Measurements from ENCODE around the gene C21orf58.
"Not testable (repeated sequence)": the region's sequence is repeated elsewhere in the genome, so short reads cannot be mapped to it uniquely, and the experiment has no call there.

C21orf58 gene

GRCh38 chr21:46323710-46324389, at the start of gene C21orf58, which contains the start of gene PCNT:
TSS of gene C21orf58 (minus strand) at chr21:46323870. CDS start at chr21:46322738, 1,132 bp downstream.
TSS of gene PCNT (plus strand) at chr21:46324156. CDS start at chr21:46324229, 73 bp downstream.
- DNase-seq: peak; percentile 94

DNA sequence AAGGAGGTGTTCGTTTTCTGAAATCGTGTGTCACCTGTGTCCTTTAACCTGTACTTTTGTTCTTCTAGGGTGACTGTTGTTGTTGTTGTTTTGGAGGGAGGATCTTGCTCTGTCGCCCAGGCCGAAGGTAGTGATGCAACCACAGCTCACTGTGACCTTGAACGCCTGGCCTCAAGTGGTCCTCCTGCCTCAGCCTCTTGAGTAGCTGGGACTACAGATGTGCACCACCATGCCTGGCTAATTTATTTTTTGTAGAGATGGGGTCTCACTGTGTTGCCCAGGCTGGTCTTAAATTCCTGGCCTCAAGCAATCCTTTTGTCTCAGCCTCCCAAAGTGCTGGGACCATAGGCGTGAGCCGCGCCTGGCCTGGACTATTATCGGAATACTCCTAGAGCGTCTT, 49.3 kb upstream of the C21orf58 start:
- DNase-seq: not testable (repeated sequence)

DNA sequence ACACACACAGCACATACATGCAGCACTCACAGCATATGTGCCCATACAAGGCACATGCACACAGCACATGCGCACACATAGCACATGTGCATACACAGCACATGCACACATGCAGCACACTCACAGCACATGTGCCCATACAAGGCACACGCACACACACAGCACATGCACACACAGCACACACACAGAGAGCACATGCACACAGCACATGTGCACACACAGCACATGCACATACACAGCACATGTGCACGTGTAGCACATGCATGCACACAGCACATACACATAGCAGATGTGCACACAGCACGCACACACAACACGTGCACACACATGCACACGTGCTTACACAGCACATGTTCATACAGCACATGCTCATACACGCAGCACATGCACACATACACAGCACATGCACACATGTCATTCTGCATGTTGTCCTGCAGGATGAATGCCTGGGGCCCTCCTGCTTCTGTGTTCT, 48.4 kb upstream of the C21orf58 start:
- no peak for DNase-seq

DNA sequence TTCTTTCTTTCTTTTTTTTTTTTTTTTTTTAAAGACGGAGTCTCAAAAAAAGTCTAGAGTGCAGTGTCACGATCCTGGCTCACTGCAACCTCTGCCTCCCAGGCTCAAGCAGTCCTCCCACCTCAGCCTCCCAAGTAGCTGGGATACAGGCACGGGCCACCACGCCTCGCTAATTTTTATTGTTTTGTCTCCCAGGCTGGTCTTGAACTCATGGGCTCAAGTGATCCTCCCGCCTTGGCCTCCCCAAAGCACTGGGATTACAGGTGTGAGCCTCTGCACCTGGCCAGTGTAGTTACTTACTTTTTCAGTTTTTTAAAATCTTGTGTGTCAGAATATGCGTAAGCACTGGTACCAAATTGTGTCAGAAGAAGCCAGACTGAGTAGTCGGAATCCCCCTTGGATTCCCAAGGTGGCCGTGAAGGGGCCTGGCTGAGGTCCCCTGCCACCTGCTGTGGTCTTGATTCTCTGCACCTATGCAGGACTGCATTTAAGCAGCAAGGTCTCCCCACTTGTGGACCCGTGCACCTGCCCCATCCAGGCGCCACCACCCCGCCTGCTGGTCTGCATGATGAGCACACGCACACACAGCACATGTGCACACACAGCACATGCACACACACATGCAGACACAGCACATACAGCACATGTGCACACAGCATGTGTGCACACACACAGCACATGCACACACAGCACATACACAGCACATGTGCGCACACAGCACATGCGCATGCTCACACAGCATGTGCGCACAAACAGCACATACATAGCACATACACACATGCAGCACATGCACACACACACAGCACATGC, 47.7 kb upstream of the C21orf58 start:
- DNase-seq: no peak

GRCh38 chr21:46369520-46370235, 46.0 kb upstream of the C21orf58 start:
- no peak for DNase-seq

- DNase-seq: no peak
These were observed 45.0 kb upstream of the C21orf58 start for GRCh38 chr21:46368533-46369285.

DNA sequence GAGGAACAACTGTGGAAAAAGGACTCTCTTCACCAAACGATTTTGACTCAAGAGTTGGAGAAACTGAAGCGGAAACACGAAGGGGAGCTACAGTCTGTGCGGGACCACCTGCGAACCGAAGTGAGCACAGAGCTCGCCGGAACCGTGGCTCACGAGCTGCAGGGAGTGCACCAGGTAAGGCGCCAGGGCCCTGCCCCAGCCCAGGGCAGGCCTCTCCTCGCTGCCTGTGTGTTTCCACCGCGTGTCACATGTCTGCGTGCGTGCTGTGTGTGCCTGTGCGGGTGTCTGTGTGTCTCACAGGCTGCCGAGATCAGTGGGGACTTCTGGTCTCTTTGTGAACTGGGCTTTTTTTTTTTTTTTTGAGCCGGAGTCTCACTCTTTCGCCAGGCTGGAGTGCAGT, 43.3 kb upstream of the C21orf58 start:
- no peak for DNase-seq

DNA sequence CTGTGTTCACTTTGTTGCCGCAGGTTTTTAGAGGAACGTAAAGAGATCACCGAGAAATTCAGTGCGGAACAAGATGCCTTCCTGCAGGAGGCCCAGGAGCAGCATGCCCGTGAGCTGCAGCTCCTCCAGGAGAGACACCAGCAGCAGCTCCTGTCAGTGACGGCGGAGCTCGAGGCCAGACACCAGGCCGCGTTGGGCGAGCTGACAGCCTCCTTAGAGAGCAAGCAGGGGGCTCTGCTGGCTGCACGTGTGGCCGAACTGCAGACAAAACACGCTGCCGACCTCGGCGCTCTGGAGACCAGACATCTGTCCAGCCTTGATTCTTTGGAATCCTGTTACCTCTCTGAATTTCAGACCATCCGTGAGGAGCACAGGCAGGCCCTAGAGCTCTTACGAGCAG, 42.9 kb upstream of the C21orf58 start:
- DNase-seq: no peak

- DNase-seq: no peak
These were observed 42.4 kb upstream of the C21orf58 start for GRCh38 chr21:46366091-46366490.

- DNase-seq: no peak
These were observed 40.0 kb upstream of the C21orf58 start for GRCh38 chr21:46363698-46364097.

DNA sequence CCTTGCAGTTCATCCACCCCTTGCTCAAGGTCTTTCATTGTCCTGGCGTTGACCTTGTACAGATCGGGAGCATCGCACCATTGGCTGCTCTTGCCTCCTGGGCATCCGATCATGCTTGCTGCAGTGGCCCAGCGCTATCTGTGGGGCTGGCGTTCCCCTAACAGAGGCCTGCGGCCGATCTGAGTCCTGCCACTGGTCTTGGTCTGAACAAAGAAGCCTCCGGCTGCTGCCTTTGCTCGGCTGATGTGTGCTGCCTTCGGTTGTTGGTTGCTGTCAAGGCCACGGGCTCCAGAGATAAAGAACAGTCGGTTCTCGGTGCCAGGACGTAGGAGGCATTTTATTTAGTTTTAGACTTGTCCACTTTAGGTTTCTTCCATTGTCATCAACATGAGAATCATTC, 39.3 kb upstream of the C21orf58 start:
- no peak for DNase-seq

GRCh38 chr21:46361935-46362334, 38.3 kb upstream of the C21orf58 start:
- DNase-seq: no peak

GRCh38 chr21:46361176-46361575, 37.5 kb upstream of the C21orf58 start:
- DNase-seq: no peak

DNA sequence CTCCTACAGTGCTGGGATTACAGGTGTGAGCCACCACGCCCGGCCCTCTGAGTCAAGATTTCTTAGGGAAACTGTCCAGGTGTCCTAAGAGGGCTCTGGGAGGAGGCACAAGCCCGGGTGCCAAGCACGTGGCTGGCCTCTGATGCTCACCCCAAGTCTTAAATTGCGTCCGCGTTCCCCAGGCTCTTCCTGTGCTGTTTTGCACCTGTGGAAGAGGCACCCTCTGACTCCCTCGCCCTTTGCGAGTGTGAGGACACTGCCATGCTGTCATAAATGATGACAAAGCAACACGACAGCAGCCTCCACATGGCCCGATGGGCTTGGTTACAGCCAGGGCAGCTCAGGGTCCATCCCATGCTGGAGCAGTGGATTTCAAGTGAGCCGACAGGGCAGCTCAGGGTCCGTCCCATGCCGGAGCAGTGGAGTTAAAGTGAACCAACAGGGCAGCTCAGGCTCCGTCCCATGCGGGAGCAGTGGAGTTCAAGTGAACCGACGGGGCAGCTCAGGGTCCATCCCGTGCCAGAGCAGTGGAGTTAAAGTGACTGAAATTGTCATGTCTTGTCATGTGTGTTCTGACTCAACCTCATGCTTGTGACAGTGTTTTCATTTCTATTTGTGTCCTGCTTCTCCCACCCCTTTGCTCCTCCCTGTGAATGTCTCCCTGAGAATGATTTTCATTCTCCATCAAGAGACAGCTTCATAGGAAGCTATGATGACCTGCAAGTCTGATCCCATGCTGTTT, 34.2 kb upstream of the C21orf58 start:
- no peak for DNase-seq

DNA sequence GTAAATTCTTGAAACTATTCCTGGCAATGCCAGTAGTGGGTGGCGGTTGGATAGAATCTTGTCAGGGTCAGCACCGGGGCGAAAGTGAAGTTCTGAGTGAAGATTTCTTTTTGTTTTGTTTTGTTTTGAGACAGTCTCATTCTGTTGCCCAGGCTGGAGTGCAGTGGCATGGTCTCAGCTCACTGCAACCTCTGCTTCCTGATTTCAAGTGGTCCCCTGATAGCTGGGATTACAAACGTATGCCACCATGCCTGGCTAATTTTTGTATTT, 33.6 kb upstream of the C21orf58 start:
- no peak for DNase-seq

GRCh38 chr21:46356494-46357334, 33.0 kb upstream of the C21orf58 start:
- DNase-seq: no peak

DNA sequence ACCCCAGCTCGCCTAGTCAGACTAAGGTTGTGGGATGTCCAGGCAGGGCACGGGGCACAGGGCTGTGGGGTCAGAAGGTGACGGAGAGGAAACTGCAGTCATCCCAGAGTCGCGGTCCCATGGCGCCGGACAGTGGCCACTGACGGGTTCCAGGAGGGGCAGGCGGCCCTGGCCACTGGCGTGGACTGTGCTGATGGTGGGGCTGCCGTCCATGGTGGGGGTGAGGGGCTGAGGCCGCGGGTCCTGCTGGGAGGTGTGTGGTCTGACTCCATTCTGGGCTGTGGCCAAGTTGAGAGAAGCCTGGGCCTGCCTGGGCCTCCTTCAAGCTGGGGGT, 32.3 kb upstream of the C21orf58 start:
- DNase-seq: no peak

DNA sequence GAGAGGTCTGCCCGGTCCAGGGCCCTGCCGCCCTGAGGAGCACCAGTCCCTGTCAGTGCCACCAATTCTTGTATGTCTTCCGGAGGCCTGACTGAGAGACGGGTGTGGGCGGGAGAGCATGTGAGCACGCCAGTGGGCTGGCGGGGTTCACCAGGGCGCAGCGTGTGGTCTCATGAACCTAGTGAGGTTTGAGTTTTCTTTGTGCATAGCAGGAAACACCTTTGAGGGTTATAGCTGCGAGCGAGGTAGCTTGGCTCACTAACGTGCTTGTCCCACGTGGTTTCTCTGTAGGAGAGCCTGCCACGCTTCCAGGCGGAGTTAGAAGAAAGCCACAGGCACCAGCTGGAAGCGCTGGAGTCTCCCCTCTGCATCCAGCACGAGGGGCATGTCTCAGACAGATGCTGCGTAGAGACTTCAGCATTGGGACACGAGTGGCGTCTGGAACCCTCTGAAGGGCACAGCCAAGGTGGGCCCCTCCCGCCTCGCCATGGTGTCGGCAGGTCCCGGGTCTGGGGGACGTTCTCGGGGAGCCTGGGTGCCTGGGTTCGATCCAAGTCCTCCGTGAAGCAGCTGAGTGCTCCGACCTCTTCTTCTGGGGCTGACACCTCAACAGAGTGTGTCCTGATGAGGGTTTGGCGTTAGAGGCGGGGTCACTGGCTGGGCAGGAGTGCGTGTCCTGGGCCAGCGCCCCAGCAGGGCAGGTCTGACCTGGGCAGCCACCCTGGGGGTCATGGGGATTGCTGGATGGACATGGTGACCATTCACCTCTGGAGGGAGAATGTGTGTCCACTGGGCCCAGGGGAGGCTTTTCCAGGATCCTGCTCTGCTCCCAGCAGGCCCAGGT, 31.7 kb upstream of the C21orf58 start:
- DNase-seq: no peak

DNA sequence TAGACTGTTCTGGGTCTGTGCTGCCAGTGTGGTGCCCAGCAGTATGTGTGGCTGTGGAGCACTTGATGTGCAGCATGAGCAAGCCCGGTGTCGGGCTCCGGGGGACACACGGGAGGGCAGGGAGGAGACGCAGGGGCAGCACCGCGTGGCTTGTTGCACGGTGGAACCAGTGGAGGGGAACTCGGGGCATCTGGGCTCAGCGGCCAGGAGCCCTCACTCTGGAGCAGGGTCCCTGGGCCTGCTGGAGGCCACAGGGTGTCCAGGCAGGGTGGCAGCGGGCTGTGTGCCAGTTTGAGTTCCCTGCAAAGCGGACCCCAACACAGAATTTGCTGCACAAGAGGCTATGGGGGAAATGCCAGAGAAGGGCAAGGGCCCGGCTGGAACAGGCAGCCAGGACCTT, 30.8 kb upstream of the C21orf58 start:
- DNase-seq: no peak

- no peak for DNase-seq
These were observed 30.4 kb upstream of the C21orf58 start for GRCh38 chr21:46354046-46354445.

DNA sequence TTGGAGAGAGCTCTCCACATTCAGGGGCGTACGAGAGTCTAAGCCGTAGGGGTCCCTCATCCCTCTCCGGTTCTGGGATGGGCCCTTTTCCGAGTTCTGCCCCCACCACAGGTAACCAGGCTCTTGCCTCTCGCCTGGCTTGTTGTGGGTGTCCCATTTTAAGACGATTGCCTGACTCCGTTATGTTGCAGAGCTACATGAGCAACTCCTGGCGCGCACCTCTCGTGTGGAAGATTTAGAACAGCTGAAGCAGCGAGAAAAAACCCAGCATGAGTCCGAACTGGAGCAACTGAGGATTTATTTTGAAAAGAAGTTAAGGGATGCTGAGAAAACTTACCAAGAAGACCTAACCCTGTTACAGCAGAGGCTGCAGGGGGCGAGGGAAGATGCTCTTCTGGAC, 29.2 kb upstream of the C21orf58 start:
- DNase-seq: no peak

Data from NCI-H1694 treated with DMSO at 0.1 percent for 48 hours (cell line).